Endodermal cell (in vitro differentiated cells): ENCODE results near the gene TM2D3. TPM values are rescaled to one million over a fixed set of nuclear protein-coding genes. Genes with fewer than 3 reads are reported as not detected.
A peak's percentile ranks its signal among the peaks of the same experiment; 100 is the strongest.

Experiments used
- DNase-seq: peaks from one replicate; pipeline ENCODE4 v3.0.0-alpha.2; 2017
- H3K27ac ChIP-seq: 2 replicates; pipeline ENCODE4 v1.5.1; 2013; ENCODE audit warnings: mild to moderate bottlenecking, low read depth, low read length, moderate library complexity
- H3K27me3 ChIP-seq: 2 replicates; pipeline ENCODE4 v1.6.1; 2013; ENCODE audit warnings: mild to moderate bottlenecking, low read length, moderate library complexity; ENCODE audit not compliant: insufficient read depth, control insufficient read depth, poor library complexity, severe bottlenecking
- H3K36me3 ChIP-seq: 2 replicates; pipeline ENCODE4 v1.7.0; 2013; ENCODE audit warnings: mild to moderate bottlenecking, low read length, moderate library complexity; ENCODE audit not compliant: control insufficient read depth, insufficient read depth
- H3K4me1 ChIP-seq: one replicate; pipeline ENCODE4 v1.7.0; 2013; ENCODE audit warnings: low read length; ENCODE audit not compliant: control insufficient read depth, insufficient read depth
- H3K4me3 ChIP-seq: 2 replicates; pipeline ENCODE4 v1.5.1; 2013; ENCODE audit warnings: mild to moderate bottlenecking, low read length, moderate library complexity
- H3K9ac ChIP-seq: 2 replicates; pipeline ENCODE4 v1.6.1; 2013; ENCODE audit warnings: mild to moderate bottlenecking, low read length, moderate library complexity; ENCODE audit not compliant: poor library complexity, severe bottlenecking; ENCODE audit errors: extremely low read depth
- H3K9me3 ChIP-seq: 2 replicates; pipeline ENCODE4 v1.6.1; 2013; ENCODE audit warnings: mild to moderate bottlenecking, low read length, moderate library complexity; ENCODE audit not compliant: control insufficient read depth
- H3K27ac Mint-ChIP-seq: 2 replicates; pipeline ENCODE4 v1.8.0; 2020; ENCODE audit warnings: mixed read lengths
- H3K27me3 Mint-ChIP-seq: 2 replicates; pipeline ENCODE4 v1.8.0; 2021; ENCODE audit warnings: mild to moderate bottlenecking, mixed read lengths; ENCODE audit not compliant: insufficient read depth
- H3K36me3 Mint-ChIP-seq: 2 replicates; pipeline ENCODE4 v1.8.0; 2020; ENCODE audit warnings: low read depth, mixed read lengths
- H3K4me1 Mint-ChIP-seq: 2 replicates; pipeline ENCODE4 v1.8.0; 2020; ENCODE audit warnings: mixed read lengths
- H3K4me3 Mint-ChIP-seq: 2 replicates; pipeline ENCODE4 v1.8.0; 2020; ENCODE audit warnings: mild to moderate bottlenecking, moderate library complexity, mixed read lengths
- H3K9me3 Mint-ChIP-seq: 2 replicates; pipeline ENCODE4 v1.8.0; 2020; ENCODE audit warnings: mild to moderate bottlenecking, mixed read lengths
- WGBS, 2 experiments: methylation state at CpG; one replicate each; pipeline versions ENCODE4 v1.1.5 to v1.1.7; 2013; ENCODE audit warnings: missing lambda C conversion rate in 2 of 2, mixed read lengths in 1 of 2; ENCODE audit not compliant: insufficient coverage in 1 of 2, insufficient read length in 1 of 2; 5-methylcytosine and 5-hydroxymethylcytosine counted together
- total RNA-seq, 2 donors: library from RNA; stranded (reverse); fragmentation: NEBNext Ultra II Directional in 1 of 2; extraction: Animal tissue kit (Norgen Biotek cat#: 25700) in 1 of 2; gene quantifications; 2 replicates in 1 of 2; 3 replicates in 1 of 2; pipeline ENCODE4 v1.2.1, GENCODE V29; 2021
- TF ChIP-seq, protein P1 (sequence below): fragments of 200-600 bp; sonication (generic); conservative IDR thresholded peaks from 2 replicates; pipeline ENCODE4 v1.5.0; 2021; ENCODE audit warnings: antibody characterized with exemption, mild to moderate bottlenecking

The TM2D3 gene
- total RNA-seq, 2 donors from 2014 or later, result 33.4 to 34.0 TPM

DNA sequence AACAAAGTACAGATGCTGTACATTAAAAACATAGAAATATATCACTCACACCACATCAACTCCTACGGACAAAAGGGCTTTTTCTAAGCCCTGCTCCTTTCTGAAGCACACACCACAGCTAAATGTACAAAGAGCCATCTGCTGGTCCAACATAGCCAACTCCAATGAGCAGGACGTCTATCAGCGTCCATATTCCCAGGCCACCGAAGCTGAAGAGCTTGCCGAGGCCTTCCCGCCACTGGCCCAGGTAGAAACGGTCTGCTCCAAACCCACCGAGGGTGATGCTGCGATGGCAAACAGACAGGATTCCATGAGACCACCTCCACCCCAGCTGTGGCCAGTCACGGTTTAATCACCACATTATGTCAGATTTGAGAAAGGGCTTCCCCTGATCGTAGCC lies 9.8 kb downstream of the TM2D3 start:
- Histone ChIP-seq H3K27me3 (no peaks in the 10 kb centered on the region), H3K4me3 (no peak overlapping the region), H3K27ac (no peak overlapping the region), H3K9me3 (no peaks in the 10 kb centered on the region), H3K36me3 (peaks cover 55% of the 10 kb centered on the region), H3K4me1 (no peaks in the 10 kb centered on the region), H3K9ac (no peak overlapping the region)
- Mint-ChIP-seq H3K27me3 (peaks cover 4% of the 10 kb centered on the region), H3K9me3 (no peaks in the 10 kb centered on the region), H3K4me3 (no peak overlapping the region), H3K27ac (no peak overlapping the region), H3K36me3 (peaks cover 53% of the 10 kb centered on the region), H3K4me1 (peaks cover 8% of the 10 kb centered on the region)
- DNase-seq, result no peak
- TF ChIP-seq, protein P1, sequence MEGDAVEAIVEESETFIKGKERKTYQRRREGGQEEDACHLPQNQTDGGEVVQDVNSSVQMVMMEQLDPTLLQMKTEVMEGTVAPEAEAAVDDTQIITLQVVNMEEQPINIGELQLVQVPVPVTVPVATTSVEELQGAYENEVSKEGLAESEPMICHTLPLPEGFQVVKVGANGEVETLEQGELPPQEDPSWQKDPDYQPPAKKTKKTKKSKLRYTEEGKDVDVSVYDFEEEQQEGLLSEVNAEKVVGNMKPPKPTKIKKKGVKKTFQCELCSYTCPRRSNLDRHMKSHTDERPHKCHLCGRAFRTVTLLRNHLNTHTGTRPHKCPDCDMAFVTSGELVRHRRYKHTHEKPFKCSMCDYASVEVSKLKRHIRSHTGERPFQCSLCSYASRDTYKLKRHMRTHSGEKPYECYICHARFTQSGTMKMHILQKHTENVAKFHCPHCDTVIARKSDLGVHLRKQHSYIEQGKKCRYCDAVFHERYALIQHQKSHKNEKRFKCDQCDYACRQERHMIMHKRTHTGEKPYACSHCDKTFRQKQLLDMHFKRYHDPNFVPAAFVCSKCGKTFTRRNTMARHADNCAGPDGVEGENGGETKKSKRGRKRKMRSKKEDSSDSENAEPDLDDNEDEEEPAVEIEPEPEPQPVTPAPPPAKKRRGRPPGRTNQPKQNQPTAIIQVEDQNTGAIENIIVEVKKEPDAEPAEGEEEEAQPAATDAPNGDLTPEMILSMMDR, result peak; percentile 24
- 86 to 90% methylated on average over 2 to 11 of the region's 11 CpGs for WGBS, 2 experiments

DNA sequence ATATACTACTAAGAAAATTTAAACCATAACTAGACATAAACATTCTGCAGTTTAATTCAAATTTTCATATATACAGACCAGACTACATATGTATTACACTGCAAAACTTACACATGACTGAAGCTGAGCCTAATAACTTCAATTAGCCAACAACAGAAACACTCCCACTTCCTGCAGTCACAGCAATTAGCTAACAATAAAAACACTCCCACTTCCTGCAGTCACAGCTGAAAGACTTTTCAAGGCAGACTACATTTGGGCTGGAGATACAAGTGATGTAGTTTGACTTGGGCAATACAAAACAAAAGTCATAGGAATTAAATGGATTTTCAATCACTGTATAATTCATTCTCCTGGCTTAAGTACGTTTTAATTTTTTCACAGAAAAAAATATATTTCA lies 10.3 kb downstream of the TM2D3 start:
- H3K4me1 Mint-ChIP-seq, result peaks cover 12% of the 10 kb centered on the region
- peaks cover 4% of the 10 kb centered on the region for H3K27me3 Mint-ChIP-seq
- no peak overlapping the region for H3K4me3 Mint-ChIP-seq
- Histone ChIP-seq H3K27ac (no peak overlapping the region), H3K27me3 (no peaks in the 10 kb centered on the region), H3K4me3 (no peak overlapping the region), H3K9me3 (no peaks in the 10 kb centered on the region), H3K4me1 (no peaks in the 10 kb centered on the region), H3K36me3 (peaks cover 50% of the 10 kb centered on the region), H3K9ac (no peak overlapping the region)
- H3K9me3 Mint-ChIP-seq, result no peaks in the 10 kb centered on the region
- H3K36me3 Mint-ChIP-seq, result peaks cover 53% of the 10 kb centered on the region
- TF ChIP-seq, protein P1, result no peak
- no peak overlapping the region for H3K27ac Mint-ChIP-seq
- DNase-seq, result no peak
- WGBS, 2 experiments, result 88 to 94% methylated on average over 1 of the region's 1 CpG

DNA sequence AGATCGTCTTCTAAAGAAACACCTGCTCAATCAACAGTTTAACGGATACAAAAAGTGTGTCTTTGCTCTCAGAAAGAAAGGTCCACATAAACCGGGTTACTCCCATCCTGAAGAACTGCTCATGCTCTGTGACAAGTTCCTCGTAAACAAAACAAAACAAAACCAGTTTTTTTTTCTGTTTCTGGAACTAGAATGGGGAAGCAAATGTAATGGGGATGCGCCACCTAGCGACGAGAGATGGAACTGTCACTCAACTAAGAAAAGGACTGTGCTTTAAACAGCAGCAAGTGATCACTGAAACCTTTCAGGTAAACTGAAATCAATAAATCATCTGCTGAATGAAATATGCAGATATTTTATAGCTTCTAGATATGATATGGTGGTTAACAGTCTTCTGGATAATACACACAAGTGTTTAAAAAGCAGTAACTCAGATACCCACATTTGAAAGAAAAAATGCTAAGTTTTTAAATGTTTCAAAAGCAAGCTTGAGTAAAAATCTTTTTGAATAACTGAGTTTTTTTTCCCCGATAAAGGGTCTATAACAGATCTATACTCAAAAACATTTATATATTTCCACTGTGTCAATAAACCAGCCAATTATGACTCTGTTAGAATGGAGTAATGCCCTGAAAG lies 10.9 kb downstream of the TM2D3 start:
- no peak overlapping the region for H3K27ac Mint-ChIP-seq
- no peaks in the 10 kb centered on the region for H3K9me3 ChIP-seq
- peaks cover 8% of the 10 kb centered on the region for H3K27me3 Mint-ChIP-seq
- H3K4me3 Mint-ChIP-seq, result no peak overlapping the region
- 38 to 56% methylated on average over 3 to 8 of the region's 8 CpGs for WGBS, 2 experiments
- TF ChIP-seq, protein P1, result peak; percentile 92
- H3K4me1 Mint-ChIP-seq, result peaks cover 19% of the 10 kb centered on the region
- H3K9ac ChIP-seq, result no peak overlapping the region
- H3K27me3 ChIP-seq, result no peaks in the 10 kb centered on the region
- peaks cover 49% of the 10 kb centered on the region for H3K36me3 Mint-ChIP-seq
- H3K36me3 ChIP-seq, result peaks cover 44% of the 10 kb centered on the region
- DNase-seq, result peak; percentile 89
- H3K4me1 ChIP-seq, result no peaks in the 10 kb centered on the region
- H3K9me3 Mint-ChIP-seq, result no peaks in the 10 kb centered on the region
- no peak overlapping the region for H3K27ac ChIP-seq
- no peak overlapping the region for H3K4me3 ChIP-seq
